ENCODE data around the gene CFAP46. TPM values are rescaled to one million over a fixed set of nuclear protein-coding genes. Genes with fewer than 3 reads are reported as not detected.

Gene CFAP46
- polyA plus RNA-seq, 1 donor from 2014 or later = 2.6 TPM

DNA sequence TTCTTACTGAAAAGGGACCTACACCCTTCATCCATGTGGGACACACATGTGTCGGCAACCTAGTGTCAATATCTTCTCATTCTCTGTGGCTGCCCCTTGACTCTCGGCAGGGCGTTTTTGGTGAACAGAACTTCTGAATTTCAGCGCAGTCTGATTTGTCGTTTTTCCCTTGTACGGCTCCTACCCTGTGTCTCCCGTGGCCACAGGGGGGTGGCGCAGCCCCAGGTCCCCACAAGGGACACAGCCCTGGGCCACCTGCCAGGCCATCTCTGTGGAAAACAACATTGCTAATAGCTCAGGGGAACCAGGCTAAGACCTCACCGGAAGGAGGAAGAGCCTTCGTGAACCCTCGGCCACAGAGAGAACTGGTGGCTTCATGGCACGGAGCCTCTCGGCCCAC lies 103.3 kb downstream of the CFAP46 start:
- H3K9me3 ChIP-seq (ENCODE audit: low read length) = no peaks in the 10 kb centered on the region
- no peak overlapping the region for H3K27ac ChIP-seq (ENCODE audit: low read length)
- no peak overlapping the region for H3K4me2 ChIP-seq (ENCODE audit: low read length)
- H3K9me2 ChIP-seq (ENCODE audit: insufficient read depth, low read length) = no peaks in the 10 kb centered on the region
- no peak for TF ChIP-seq MXI1 (conservative IDR thresholded peaks at IDR 0.05; ENCODE audit: poor library complexity, severe bottlenecking)
- TF ChIP-seq CTCF (IDR thresholded peaks at IDR 0.05; ENCODE audit: poor library complexity, severe bottlenecking) = no peak
- no peak for TF ChIP-seq TAF1 (IDR thresholded peaks at IDR 0.05; ENCODE audit: low read depth)
- TF ChIP-seq, protein P1, sequence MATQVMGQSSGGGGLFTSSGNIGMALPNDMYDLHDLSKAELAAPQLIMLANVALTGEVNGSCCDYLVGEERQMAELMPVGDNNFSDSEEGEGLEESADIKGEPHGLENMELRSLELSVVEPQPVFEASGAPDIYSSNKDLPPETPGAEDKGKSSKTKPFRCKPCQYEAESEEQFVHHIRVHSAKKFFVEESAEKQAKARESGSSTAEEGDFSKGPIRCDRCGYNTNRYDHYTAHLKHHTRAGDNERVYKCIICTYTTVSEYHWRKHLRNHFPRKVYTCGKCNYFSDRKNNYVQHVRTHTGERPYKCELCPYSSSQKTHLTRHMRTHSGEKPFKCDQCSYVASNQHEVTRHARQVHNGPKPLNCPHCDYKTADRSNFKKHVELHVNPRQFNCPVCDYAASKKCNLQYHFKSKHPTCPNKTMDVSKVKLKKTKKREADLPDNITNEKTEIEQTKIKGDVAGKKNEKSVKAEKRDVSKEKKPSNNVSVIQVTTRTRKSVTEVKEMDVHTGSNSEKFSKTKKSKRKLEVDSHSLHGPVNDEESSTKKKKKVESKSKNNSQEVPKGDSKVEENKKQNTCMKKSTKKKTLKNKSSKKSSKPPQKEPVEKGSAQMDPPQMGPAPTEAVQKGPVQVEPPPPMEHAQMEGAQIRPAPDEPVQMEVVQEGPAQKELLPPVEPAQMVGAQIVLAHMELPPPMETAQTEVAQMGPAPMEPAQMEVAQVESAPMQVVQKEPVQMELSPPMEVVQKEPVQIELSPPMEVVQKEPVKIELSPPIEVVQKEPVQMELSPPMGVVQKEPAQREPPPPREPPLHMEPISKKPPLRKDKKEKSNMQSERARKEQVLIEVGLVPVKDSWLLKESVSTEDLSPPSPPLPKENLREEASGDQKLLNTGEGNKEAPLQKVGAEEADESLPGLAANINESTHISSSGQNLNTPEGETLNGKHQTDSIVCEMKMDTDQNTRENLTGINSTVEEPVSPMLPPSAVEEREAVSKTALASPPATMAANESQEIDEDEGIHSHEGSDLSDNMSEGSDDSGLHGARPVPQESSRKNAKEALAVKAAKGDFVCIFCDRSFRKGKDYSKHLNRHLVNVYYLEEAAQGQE (IDR thresholded peaks at IDR 0.05; ENCODE audit: borderline replicate concordance) = no peak
- no peak for TF ChIP-seq SMC3 (conservative IDR thresholded peaks at IDR 0.05; ENCODE audit: poor library complexity)
- no peak for TF ChIP-seq EZH2 (IDR thresholded peaks at IDR 0.05; ENCODE audit: borderline replicate concordance, insufficient read depth, low read length, poor library complexity, severe bottlenecking)
- TF ChIP-seq POLR2AphosphoS5 (IDR thresholded peaks at IDR 0.05) = no peak
- TF ChIP-seq EP300 (conservative IDR thresholded peaks at IDR 0.05; ENCODE audit: poor library complexity, severe bottlenecking) = no peak
- no peak for TF ChIP-seq RAD21 (conservative IDR thresholded peaks at IDR 0.05)
- no peak overlapping the region for H3K9ac ChIP-seq (ENCODE audit: low read length)
- H3F3A ChIP-seq (ENCODE audit: insufficient read depth, low read length, poor library complexity, severe bottlenecking) = no peaks in the 10 kb centered on the region
- no peaks in the 10 kb centered on the region for H3K27me3 ChIP-seq (ENCODE audit: insufficient read depth, low read depth, low read length)
- no peaks in the 10 kb centered on the region for H4K20me1 ChIP-seq (ENCODE audit: insufficient read depth)
- no peaks in the 10 kb centered on the region for H3K79me2 ChIP-seq (replicated peaks; ENCODE audit: insufficient read depth, low read length)
- H3K36me3 ChIP-seq (ENCODE audit: insufficient read depth, low read length) = no peaks in the 10 kb centered on the region
- H2AFZ ChIP-seq (ENCODE audit: low read depth, low read length) = no peak overlapping the region
- H3K4me3 ChIP-seq (ENCODE audit: low read length) = no peak overlapping the region

- no peaks in the 10 kb centered on the region for H4K20me1 ChIP-seq (ENCODE audit: insufficient read depth)
- no peak overlapping the region for H3K4me2 ChIP-seq (ENCODE audit: low read length)
- H3K9me3 ChIP-seq (ENCODE audit: low read length) = no peaks in the 10 kb centered on the region
- no peaks in the 10 kb centered on the region for H3K36me3 ChIP-seq (ENCODE audit: insufficient read depth, low read length)
- no peaks in the 10 kb centered on the region for H3K79me2 ChIP-seq (replicated peaks; ENCODE audit: insufficient read depth, low read length)
- H3K27ac ChIP-seq (ENCODE audit: low read length) = no peak overlapping the region
- H3K9me2 ChIP-seq (ENCODE audit: insufficient read depth, low read length) = no peaks in the 10 kb centered on the region
- H2AFZ ChIP-seq (ENCODE audit: low read depth, low read length) = no peak overlapping the region
- H3K27me3 ChIP-seq (ENCODE audit: insufficient read depth, low read depth, low read length) = no peaks in the 10 kb centered on the region
- TF ChIP-seq RAD21 (conservative IDR thresholded peaks at IDR 0.05) (no peak), TAF1 (IDR thresholded peaks at IDR 0.05; ENCODE audit: low read depth) (no peak), EZH2 (IDR thresholded peaks at IDR 0.05; ENCODE audit: borderline replicate concordance, insufficient read depth, low read length, poor library complexity, severe bottlenecking) (no peak)
- no peak overlapping the region for H3K4me3 ChIP-seq (ENCODE audit: low read length)
- no peak overlapping the region for H3K9ac ChIP-seq (ENCODE audit: low read length)
- no peaks in the 10 kb centered on the region for H3F3A ChIP-seq (ENCODE audit: insufficient read depth, low read length, poor library complexity, severe bottlenecking)
Observed at GRCh38 chr10:132838346-132838970, 103.9 kb downstream of the CFAP46 start.

Data from neural cell (in vitro differentiated cells).